GM23338 (cell line): ENCODE data around the gene PIP4K2B. TPM values are rescaled to one million over a fixed set of nuclear protein-coding genes. Genes with fewer than 3 reads are reported as not detected.
"Not testable (repeated sequence)": the region's sequence is repeated elsewhere in the genome, so short reads cannot be mapped to it uniquely, and the experiment has no call there.

Experiments
- ATAC-seq: fragments of 200-7000 bp; cut with Tn5 transposase; 3 replicates; pipeline ENCODE4 v1.9.1; 2020
- DNase-seq: peaks from one replicate; pipeline ENCODE4 v3.0.0-alpha.2; 2015; ENCODE audit warnings: low spot score
- H2AFZ ChIP-seq: fragments of 200-600 bp; sonication (generic); 2 replicates; pipeline ENCODE4 v1.8.0; 2016; ENCODE audit warnings: antibody characterized with exemption, mild to moderate bottlenecking, moderate library complexity
- H3F3A ChIP-seq: fragments of 200-600 bp; sonication (generic); replicated peaks from 2 replicates; pipeline ENCODE4 v1.8.0; 2017; ENCODE audit warnings: antibody characterized with exemption, mixed run types, low read depth
- H3K27ac ChIP-seq: fragments of 200-600 bp; sonication (generic); 2 replicates; pipeline ENCODE4 v1.6.1; 2016; ENCODE audit warnings: low read depth
- H3K27me3 ChIP-seq: fragments of 200-600 bp; sonication (generic); 2 replicates; pipeline ENCODE4 v1.8.0; 2016; ENCODE audit warnings: mild to moderate bottlenecking, mixed run types, moderate library complexity; ENCODE audit not compliant: insufficient read depth
- H3K36me3 ChIP-seq: fragments of 200-600 bp; sonication (generic); 2 replicates; pipeline ENCODE4 v1.8.0; 2016; ENCODE audit warnings: mild to moderate bottlenecking; ENCODE audit not compliant: insufficient read depth
- H3K4me1 ChIP-seq: fragments of 200-600 bp; sonication (generic); 2 replicates; pipeline ENCODE4 v1.8.0; 2016; ENCODE audit warnings: mild to moderate bottlenecking, moderate library complexity; ENCODE audit not compliant: insufficient read depth
- H3K4me2 ChIP-seq: fragments of 200-600 bp; sonication (generic); 2 replicates; pipeline ENCODE4 v1.7.1; 2017; ENCODE audit warnings: mixed run types
- H3K4me3 ChIP-seq: fragments of 200-600 bp; sonication (generic); 2 replicates; pipeline ENCODE4 v1.6.1; 2016; ENCODE audit warnings: mixed run types
- H3K79me2 ChIP-seq: fragments of 200-600 bp; sonication (generic); replicated peaks from 2 replicates; pipeline ENCODE4 v1.8.0; 2017; ENCODE audit warnings: mild to moderate bottlenecking; ENCODE audit not compliant: insufficient read depth
- H3K9me2 ChIP-seq: fragments of 200-600 bp; sonication (generic); 2 replicates; pipeline ENCODE4 v1.8.0; 2017; ENCODE audit not compliant: insufficient read depth
- H4K20me1 ChIP-seq: fragments of 200-600 bp; sonication (generic); replicated peaks from 2 replicates; pipeline ENCODE4 v1.8.0; 2017; ENCODE audit warnings: mild to moderate bottlenecking; ENCODE audit not compliant: insufficient read depth
- H3K27ac Mint-ChIP-seq: 2 replicates; pipeline ENCODE4 v1.8.0; 2020; ENCODE audit warnings: inconsistent platforms, mild to moderate bottlenecking, moderate library complexity, mixed read lengths
- H3K27me3 Mint-ChIP-seq: 3 replicates; pipeline ENCODE4 v1.8.0; 2022; ENCODE audit warnings: low read depth, mild to moderate bottlenecking, moderate library complexity, mixed read lengths, inconsistent platforms; ENCODE audit not compliant: insufficient read depth, poor library complexity
- H3K36me3 Mint-ChIP-seq: 3 replicates; pipeline ENCODE4 v1.8.0; 2021; ENCODE audit warnings: low read depth, mild to moderate bottlenecking, inconsistent platforms, moderate library complexity, mixed read lengths
- H3K4me1 Mint-ChIP-seq: 3 replicates; pipeline ENCODE4 v1.8.0; 2020; ENCODE audit warnings: mild to moderate bottlenecking, inconsistent platforms, mixed read lengths
- H3K4me3 Mint-ChIP-seq: 3 replicates; pipeline ENCODE4 v1.8.0; 2021; ENCODE audit warnings: moderate library complexity, mild to moderate bottlenecking, inconsistent platforms, mixed read lengths
- H3K9me3 Mint-ChIP-seq: 3 replicates; pipeline ENCODE4 v1.8.0; 2020; ENCODE audit warnings: moderate library complexity, mild to moderate bottlenecking, inconsistent platforms, mixed read lengths
- CREB1 ChIP-seq: fragments of 250-450 bp; sonication (Bioruptor Pico); IDR thresholded peaks from 2 replicates; pipeline ENCODE4 v1.5.0; 2020; ENCODE audit warnings: low read depth, mild to moderate bottlenecking, moderate library complexity
- ETS1 ChIP-seq: IDR thresholded peaks from 2 replicates; pipeline ENCODE4 v1.6.1; 2016; ENCODE audit warnings: antibody characterized with exemption
- EZH2phosphoT487 ChIP-seq: fragments of 200-600 bp; sonication (generic); IDR thresholded peaks from one replicate; pipeline ENCODE4 v1.8.1; 2018; ENCODE audit warnings: antibody characterized with exemption; ENCODE audit not compliant: unreplicated experiment
- NANOG ChIP-seq: IDR thresholded peaks from 2 replicates; pipeline ENCODE4 v1.6.1; 2016; ENCODE audit warnings: antibody characterized with exemption, borderline replicate concordance
- POLR2AphosphoS5 ChIP-seq: IDR thresholded peaks from 2 replicates; pipeline ENCODE4 v1.6.1; 2016; ENCODE audit warnings: antibody characterized with exemption, low read depth
- REST ChIP-seq: IDR thresholded peaks from one replicate; pipeline ENCODE4 v1.6.1; 2018; ENCODE audit warnings: antibody characterized with exemption; ENCODE audit not compliant: unreplicated experiment
- ZNF331 ChIP-seq: fragments of 250-450 bp; sonication (Bioruptor Pico); IDR thresholded peaks from 2 replicates; pipeline ENCODE4 v1.5.0; 2020; ENCODE audit warnings: low read depth, mild to moderate bottlenecking, moderate library complexity
- polyA plus RNA-seq: library from polyadenylated mRNA; unstranded; fragments of >200 nt; fragmentation: Nextera tagmentation; extraction: Ambion mirVana; gene quantifications from 2 replicates; pipeline ENCODE4 v1.2.1, GENCODE V29; 2016
- total RNA-seq: library from RNA; depleted of rRNA; stranded (reverse); fragments of >200 nt; shearing (Covaris generic); gene quantifications from 2 replicates; pipeline ENCODE4 v1.2.3, GENCODE V29; 2014

The PIP4K2B gene
- total and polyA plus RNA-seq, 2 experiments from 2014 or later = 9.5 to 43.4 TPM

GRCh38 chr17:38791162-38791561, 8.2 kb downstream of the PIP4K2B start:
- Histone ChIP-seq H3K36me3 (no peaks in the 10 kb centered on the region), H2AFZ (no peak overlapping the region), H3K27me3 (no peaks in the 10 kb centered on the region), H3K4me2 (no peak overlapping the region), H3F3A (0 out of 2 replicates have a peak, but pooled peaks cover 3% of the 10 kb centered on the region), H3K4me1 (peaks cover 14% of the 10 kb centered on the region), H3K9me2 (no peaks in the 10 kb centered on the region), H3K4me3 (no peak overlapping the region), H4K20me1 (peaks cover 10% of the 10 kb centered on the region), H3K27ac (no peak overlapping the region), H3K79me2 (peaks cover 79% of the 10 kb centered on the region)
- Mint-ChIP-seq H3K9me3 (no peaks in the 10 kb centered on the region), H3K27me3 (peaks cover 9% of the 10 kb centered on the region), H3K4me1 (peaks cover 19% of the 10 kb centered on the region), H3K36me3 (peaks cover 30% of the 10 kb centered on the region), H3K4me3 (no peak overlapping the region), H3K27ac (no peak overlapping the region)
- DNase-seq (no peak), ATAC-seq (no peak)
- no peak for TF ChIP-seq CREB1 (CRISPR knock-in tag)
- no peak for TF ChIP-seq ZNF331
- no peak for TF ChIP-seq NANOG
- TF ChIP-seq POLR2AphosphoS5 = no peak
- TF ChIP-seq ETS1 = no peak
- no peak for TF ChIP-seq EZH2phosphoT487
- TF ChIP-seq REST = no peak

GRCh38 chr17:38790148-38790707, 9.1 kb downstream of the PIP4K2B start:
- not testable (repeated sequence) for H3K36me3 ChIP-seq, H3F3A ChIP-seq, H3K27me3 Mint-ChIP-seq, H3K9me3 Mint-ChIP-seq, H4K20me1 ChIP-seq, H3K4me3 Mint-ChIP-seq, ATAC-seq, H3K4me3 ChIP-seq, H2AFZ ChIP-seq, H3K27me3 ChIP-seq, H3K9me2 ChIP-seq
- H3K4me1 Mint-ChIP-seq = peaks cover 19% of the 10 kb centered on the region
- peak; percentile 19 for DNase-seq
- H3K4me2 ChIP-seq = 0 out of 2 replicates have a peak overlapping the region, but pooled peaks have one; percentile 39
- peaks cover 30% of the 10 kb centered on the region for H3K36me3 Mint-ChIP-seq
- peaks cover 14% of the 10 kb centered on the region for H3K4me1 ChIP-seq
- peaks cover 69% of the 10 kb centered on the region for H3K79me2 ChIP-seq
- H3K27ac Mint-ChIP-seq = peak overlapping the region; percentile 67; the same call in 1 of the 2 replicates
- peak overlapping the region; percentile 67; the same call in 1 of the 2 replicates for H3K27ac ChIP-seq
